Measurements from ENCODE around the gene LAMTOR2. TPM values are rescaled to one million over a fixed set of nuclear protein-coding genes. Genes with fewer than 3 reads are reported as not detected.

Gene LAMTOR2
- total and polyA plus RNA-seq, 4 donors: 71.2 to 143 (median 103) TPM

GRCh38 chr1:156108057-156108456, 53.5 kb downstream of the LAMTOR2 start:
- no peaks in the 10 kb centered on the region for H3K9me3 ChIP-seq (ENCODE audit: control insufficient read depth in 4 of 4, insufficient read depth in 3 of 4, low read length in 3 of 4)
- 90 to 91% methylated on average over 3 of the region's 3 CpGs for WGBS, 2 donors
- no peak overlapping the region for H3K27ac ChIP-seq (ENCODE audit: low read depth in 1 of 2, low read length in 1 of 2)
- DNase-seq: no peak
- no peaks in the 10 kb centered on the region for H3K36me3 ChIP-seq (ENCODE audit: control insufficient read depth in 4 of 4, insufficient read depth in 4 of 4, low read length in 4 of 4)
- no peak for ATAC-seq (ENCODE audit: insufficient read depth, low FRiP score)
- H3K4me3 ChIP-seq: no peak overlapping the region
- TF ChIP-seq, protein P1, sequence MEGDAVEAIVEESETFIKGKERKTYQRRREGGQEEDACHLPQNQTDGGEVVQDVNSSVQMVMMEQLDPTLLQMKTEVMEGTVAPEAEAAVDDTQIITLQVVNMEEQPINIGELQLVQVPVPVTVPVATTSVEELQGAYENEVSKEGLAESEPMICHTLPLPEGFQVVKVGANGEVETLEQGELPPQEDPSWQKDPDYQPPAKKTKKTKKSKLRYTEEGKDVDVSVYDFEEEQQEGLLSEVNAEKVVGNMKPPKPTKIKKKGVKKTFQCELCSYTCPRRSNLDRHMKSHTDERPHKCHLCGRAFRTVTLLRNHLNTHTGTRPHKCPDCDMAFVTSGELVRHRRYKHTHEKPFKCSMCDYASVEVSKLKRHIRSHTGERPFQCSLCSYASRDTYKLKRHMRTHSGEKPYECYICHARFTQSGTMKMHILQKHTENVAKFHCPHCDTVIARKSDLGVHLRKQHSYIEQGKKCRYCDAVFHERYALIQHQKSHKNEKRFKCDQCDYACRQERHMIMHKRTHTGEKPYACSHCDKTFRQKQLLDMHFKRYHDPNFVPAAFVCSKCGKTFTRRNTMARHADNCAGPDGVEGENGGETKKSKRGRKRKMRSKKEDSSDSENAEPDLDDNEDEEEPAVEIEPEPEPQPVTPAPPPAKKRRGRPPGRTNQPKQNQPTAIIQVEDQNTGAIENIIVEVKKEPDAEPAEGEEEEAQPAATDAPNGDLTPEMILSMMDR (IDR thresholded peaks at IDR 0.05; ENCODE audit: control extremely low read depth, extremely low read depth): no peak
- H3K4me1 ChIP-seq (ENCODE audit: control insufficient read depth in 5 of 5, insufficient read depth in 5 of 5, low read length in 5 of 5): peaks cover 10 to 39% (median 28%) of the 10 kb centered on the region in 5 donors
- no peak overlapping the region for H3K9ac ChIP-seq (ENCODE audit: insufficient read depth in 1 of 2, low read length in 2 of 2)
- no peaks in the 10 kb centered on the region for H3K27me3 ChIP-seq (ENCODE audit: control insufficient read depth in 3 of 3, insufficient read depth in 3 of 3, low read length in 2 of 3)

Other genes with a start within 250 kb of the LAMTOR2 start
- 10 to 100 TPM; 46.1 to 61.4 TPM for gene GON4L, start 197.6 kb upstream of the LAMTOR2 start, total RNA-seq
- gene GON4L, start 197.6 kb upstream of the LAMTOR2 start, polyA plus RNA-seq: 10 to 100 TPM; 16.2 to 18.6 TPM
- 10 to 100 TPM in 1 of 2 donors, 1 to 10 TPM in 1; 9.0 to 22.4 TPM for gene SYT11, start 195.2 kb upstream of the LAMTOR2 start, total RNA-seq
- 1 to 10 TPM in 1 of 2 donors, under 1 TPM in 1; 0.91 to 7.3 TPM for gene SYT11, start 195.2 kb upstream of the LAMTOR2 start, polyA plus RNA-seq
- gene RIT1, start 143.4 kb upstream of the LAMTOR2 start, total RNA-seq: 10 to 100 TPM; 43.6 to 58.2 TPM
- 10 to 100 TPM; 15.8 to 41.4 TPM for gene RIT1, start 143.4 kb upstream of the LAMTOR2 start, polyA plus RNA-seq
- 10 to 100 TPM; 35.0 to 63.1 TPM for gene KHDC4, start 120.4 kb upstream of the LAMTOR2 start, total RNA-seq
- 10 to 100 TPM; 15.4 to 34.2 TPM for gene KHDC4, start 120.4 kb upstream of the LAMTOR2 start, polyA plus RNA-seq
- gene RXFP4, start 113.1 kb upstream of the LAMTOR2 start, total RNA-seq: not detected
- gene RXFP4, start 113.1 kb upstream of the LAMTOR2 start, polyA plus RNA-seq: under 1 TPM; 0.05 to 0.20 TPM
- 100 to 1,000 TPM; 148 to 289 TPM for gene ARHGEF2, start 76.2 kb upstream of the LAMTOR2 start, total RNA-seq
- 10 to 100 TPM; 72.0 to 91.4 TPM for gene ARHGEF2, start 76.2 kb upstream of the LAMTOR2 start, polyA plus RNA-seq
- 100 to 1,000 TPM; 281 to 289 TPM for gene SSR2, start 33.8 kb upstream of the LAMTOR2 start, total RNA-seq
- 100 to 1,000 TPM; 294 to 467 TPM for gene SSR2, start 33.8 kb upstream of the LAMTOR2 start, polyA plus RNA-seq
- 10 to 100 TPM; 25.0 to 27.2 TPM for gene UBQLN4, start 984 bp upstream of the LAMTOR2 start, total RNA-seq
- gene UBQLN4, start 984 bp upstream of the LAMTOR2 start, polyA plus RNA-seq: 10 to 100 TPM; 16.2 to 20.8 TPM
- gene RAB25, start 6.4 kb downstream of the LAMTOR2 start, total RNA-seq: 10 to 100 TPM; 62.7 to 75.2 TPM
- gene RAB25, start 6.4 kb downstream of the LAMTOR2 start, polyA plus RNA-seq: 100 to 1,000 TPM in 1 of 2 donors, 10 to 100 TPM in 1; 99.2 to 156 TPM
- 1 to 10 TPM; 1.1 to 8.1 TPM for gene MEX3A, start 27.7 kb downstream of the LAMTOR2 start, total RNA-seq
- under 1 TPM; 0.26 to 1.00 TPM for gene MEX3A, start 27.7 kb downstream of the LAMTOR2 start, polyA plus RNA-seq
- 100 to 1,000 TPM; 182 to 547 TPM for gene LMNA, start 59.9 kb downstream of the LAMTOR2 start, total RNA-seq
- gene LMNA, start 59.9 kb downstream of the LAMTOR2 start, polyA plus RNA-seq: 100 to 1,000 TPM; 163 to 205 TPM
- gene SEMA4A, start 98.8 kb downstream of the LAMTOR2 start, total RNA-seq: 10 to 100 TPM; 22.7 to 46.9 TPM
- 10 to 100 TPM; 26.9 to 54.9 TPM for gene SEMA4A, start 98.8 kb downstream of the LAMTOR2 start, polyA plus RNA-seq
- 10 to 100 TPM; 10.9 to 28.4 TPM for gene SLC25A44, start 139.3 kb downstream of the LAMTOR2 start, total RNA-seq
- gene SLC25A44, start 139.3 kb downstream of the LAMTOR2 start, polyA plus RNA-seq: 10 to 100 TPM in 1 of 2 donors, 1 to 10 TPM in 1; 8.0 to 22.0 TPM
- 10 to 100 TPM; 60.0 to 66.9 TPM for gene PMF1, start 158.2 kb downstream of the LAMTOR2 start, total RNA-seq
- gene PMF1, start 158.2 kb downstream of the LAMTOR2 start, polyA plus RNA-seq: 100 to 1,000 TPM in 1 of 2 donors, 10 to 100 TPM in 1; 62.5 to 144 TPM
- 1 to 10 TPM; 1.3 to 1.7 TPM for gene BGLAP, start 187.4 kb downstream of the LAMTOR2 start, total RNA-seq
- 1 to 10 TPM in 1 of 2 donors, under 1 TPM in 1; 0.46 to 1.7 TPM for gene BGLAP, start 187.4 kb downstream of the LAMTOR2 start, polyA plus RNA-seq
- gene PAQR6, start 193.3 kb downstream of the LAMTOR2 start, total RNA-seq: 1 to 10 TPM; 1.3 to 3.0 TPM
- gene PAQR6, start 193.3 kb downstream of the LAMTOR2 start, polyA plus RNA-seq: 1 to 10 TPM; 1.7 to 2.6 TPM
- 10 to 100 TPM; 37.3 to 68.4 TPM for gene SMG5, start 228.0 kb downstream of the LAMTOR2 start, total RNA-seq
- gene SMG5, start 228.0 kb downstream of the LAMTOR2 start, polyA plus RNA-seq: 10 to 100 TPM; 40.0 to 42.8 TPM
- gene TMEM79, start 229.5 kb downstream of the LAMTOR2 start, total RNA-seq: 1 to 10 TPM; 4.5 to 4.7 TPM
- gene TMEM79, start 229.5 kb downstream of the LAMTOR2 start, polyA plus RNA-seq: 1 to 10 TPM; 2.5 to 4.6 TPM
- 10 to 100 TPM; 30.1 to 71.0 TPM for gene GLMP, start 240.9 kb downstream of the LAMTOR2 start, total RNA-seq
- 10 to 100 TPM; 48.2 to 75.8 TPM for gene GLMP, start 240.9 kb downstream of the LAMTOR2 start, polyA plus RNA-seq
- not detected for gene VHLL, start 244.5 kb downstream of the LAMTOR2 start, total RNA-seq
- gene VHLL, start 244.5 kb downstream of the LAMTOR2 start, polyA plus RNA-seq: not detected

Data from lung (tissue), 12 donors.